ENCODE data around the gene KLK7. TPM values are rescaled to one million over a fixed set of nuclear protein-coding genes. Genes with fewer than 3 reads are reported as not detected.

The KLK7 gene
- total and polyA plus RNA-seq, 12 donors = 0.03 to 0.06 TPM; not detected in 10

DNA sequence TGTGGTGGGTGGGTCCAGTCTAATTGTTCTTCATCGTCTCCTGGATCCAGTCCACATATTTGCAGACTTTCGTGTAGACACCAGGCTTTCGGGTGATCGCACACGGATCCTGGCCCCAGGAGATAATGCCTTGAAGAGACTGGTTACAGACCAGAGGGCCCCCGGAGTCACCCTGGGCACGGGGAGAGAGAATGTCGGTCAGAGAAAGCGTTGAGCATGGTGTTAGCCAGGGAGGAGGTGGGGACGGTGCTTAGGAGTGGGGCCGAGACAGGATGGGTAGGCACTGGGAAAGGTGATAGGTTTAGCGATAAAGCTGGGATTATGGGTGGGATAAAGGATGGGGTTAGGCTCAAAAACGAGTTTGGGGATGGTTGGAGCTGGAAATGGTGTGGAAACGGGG lies 38.8 kb upstream of the KLK7 start:
- no peak overlapping the region for H3K4me3 ChIP-seq
- intact Hi-C loops (cut with DNase I) = loop anchor here in 1 of 2 donors (10.0 kb wide), 1 partner anchor 152 kb away; no protein-coding TSS in a partner anchor
- 61 to 70% (median 63%) methylated on average over 14 of the region's 14 CpGs for WGBS, 4 donors

DNA sequence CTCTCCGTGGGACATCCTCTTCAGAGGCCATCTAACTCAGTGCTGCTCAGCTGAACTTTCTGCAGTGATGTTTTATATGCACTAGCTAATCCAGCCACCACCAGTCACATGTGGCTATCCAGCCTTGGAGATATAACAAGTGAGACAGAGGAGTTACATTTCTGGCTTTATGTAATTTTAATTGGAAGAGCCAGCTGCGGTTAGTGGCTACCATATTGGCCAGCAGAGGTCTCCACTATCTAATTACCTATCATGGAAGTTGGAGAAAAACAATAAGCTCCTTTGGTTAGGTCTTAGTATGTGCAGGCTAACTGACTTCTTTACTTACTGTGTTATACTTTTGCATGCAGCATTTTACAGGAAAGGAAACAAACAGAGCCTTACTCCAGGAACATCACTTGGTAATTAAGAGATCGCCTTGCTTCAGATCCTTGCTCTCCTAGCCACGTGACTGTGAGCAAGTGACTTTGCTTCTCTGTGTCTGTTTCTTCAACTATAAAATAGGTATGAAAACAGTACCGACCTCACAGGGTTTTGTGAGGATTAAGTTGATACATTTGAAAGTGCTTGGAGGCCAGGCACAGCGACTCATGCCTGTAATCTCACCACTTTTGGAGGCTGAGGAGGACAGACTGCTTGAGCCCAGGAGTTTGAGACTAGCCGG lies 37.4 kb upstream of the KLK7 start:
- Histone ChIP-seq H3K4me3 (no peak overlapping the region), H3K36me3 (replicated peaks in 1 of 2) (no peaks in the 10 kb centered on the region), H3K27me3 (peaks cover 31% of the 10 kb centered on the region), H3K4me1 (replicated peaks in 1 of 2) (peaks cover 0 to 8% of the 10 kb centered on the region in 2 donors), H3K9me3 (replicated peaks in 1 of 3) (no peaks in the 10 kb centered on the region), H3K27ac (no peak overlapping the region)
- intact Hi-C loops (cut with DNase I) = loop anchor here in 1 of 2 donors (10.0 kb wide), 1 partner anchor 154 kb away; no protein-coding TSS in a partner anchor
- 26 to 37% (median 34%) methylated on average over 7 of the region's 7 CpGs for WGBS, 4 donors
- no peak for TF ChIP-seq POLR2A (IDR thresholded peaks at IDR 0.05)
- TF ChIP-seq, protein P1, sequence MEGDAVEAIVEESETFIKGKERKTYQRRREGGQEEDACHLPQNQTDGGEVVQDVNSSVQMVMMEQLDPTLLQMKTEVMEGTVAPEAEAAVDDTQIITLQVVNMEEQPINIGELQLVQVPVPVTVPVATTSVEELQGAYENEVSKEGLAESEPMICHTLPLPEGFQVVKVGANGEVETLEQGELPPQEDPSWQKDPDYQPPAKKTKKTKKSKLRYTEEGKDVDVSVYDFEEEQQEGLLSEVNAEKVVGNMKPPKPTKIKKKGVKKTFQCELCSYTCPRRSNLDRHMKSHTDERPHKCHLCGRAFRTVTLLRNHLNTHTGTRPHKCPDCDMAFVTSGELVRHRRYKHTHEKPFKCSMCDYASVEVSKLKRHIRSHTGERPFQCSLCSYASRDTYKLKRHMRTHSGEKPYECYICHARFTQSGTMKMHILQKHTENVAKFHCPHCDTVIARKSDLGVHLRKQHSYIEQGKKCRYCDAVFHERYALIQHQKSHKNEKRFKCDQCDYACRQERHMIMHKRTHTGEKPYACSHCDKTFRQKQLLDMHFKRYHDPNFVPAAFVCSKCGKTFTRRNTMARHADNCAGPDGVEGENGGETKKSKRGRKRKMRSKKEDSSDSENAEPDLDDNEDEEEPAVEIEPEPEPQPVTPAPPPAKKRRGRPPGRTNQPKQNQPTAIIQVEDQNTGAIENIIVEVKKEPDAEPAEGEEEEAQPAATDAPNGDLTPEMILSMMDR (IDR thresholded peaks at IDR 0.05) = peak; percentile 63 to 70 (median 64)
- DNase-seq = peak in 3 of 7 donors; percentile 28 to 61 (median 51)

More for the DNA sequence above, 38.8 kb upstream of the KLK7 start:
- no peak for DNase-seq
- Histone ChIP-seq H3K27ac (no peak overlapping the region), H3K36me3 (replicated peaks in 1 of 2) (no peaks in the 10 kb centered on the region), H3K4me1 (replicated peaks in 1 of 2) (peaks cover 0 to 8% of the 10 kb centered on the region in 2 donors), H3K9me3 (replicated peaks in 1 of 3) (no peaks in the 10 kb centered on the region), H3K27me3 (peaks cover 25% of the 10 kb centered on the region)
- TF ChIP-seq, protein P1 (IDR thresholded peaks at IDR 0.05) = no peak
- TF ChIP-seq POLR2A (IDR thresholded peaks at IDR 0.05) = no peak

DNA sequence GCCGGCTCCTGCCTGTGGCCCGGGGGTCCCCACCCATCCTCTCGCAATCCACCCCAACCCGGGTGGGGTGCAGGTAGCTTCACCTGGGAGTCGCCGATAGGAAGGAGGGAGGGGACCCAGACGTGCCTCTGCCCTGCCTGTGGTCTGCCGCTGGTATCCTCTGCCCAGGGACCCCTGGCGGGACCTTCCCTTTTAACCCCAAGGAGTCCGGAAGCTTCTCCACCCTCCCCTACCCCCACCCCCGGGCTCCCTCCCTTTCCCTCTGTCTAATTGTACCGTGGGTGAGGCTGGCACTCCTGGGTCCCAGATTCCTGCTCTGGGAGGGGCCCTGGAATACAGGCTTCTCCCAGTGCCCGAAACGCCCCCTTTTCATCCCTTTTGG lies 35.8 kb upstream of the KLK7 start, which contains the start of gene KLK10:
KLK10 (minus strand) TSS at position 166 of the 382 bp plus-strand sequence. CDS start 579 bp downstream, outside the sequence.
- Histone ChIP-seq H3K36me3 (replicated peaks in 1 of 2) (no peaks in the 10 kb centered on the region), H3K27me3 (peaks cover 43% of the 10 kb centered on the region), H3K4me3 (peak within 1 kb of the TSS in 1 of 4 donors; percentile 16), H3K4me1 (replicated peaks in 1 of 2) (peaks cover 0 to 8% of the 10 kb centered on the region in 2 donors), H3K9me3 (replicated peaks in 1 of 3) (no peaks in the 10 kb centered on the region), H3K27ac (no peak within 1 kb of the TSS)
- no peak for TF ChIP-seq POLR2A (IDR thresholded peaks at IDR 0.05)
- TF ChIP-seq, protein P1 (IDR thresholded peaks at IDR 0.05) = no peak
- intact Hi-C loops (cut with DNase I) = loop anchor here (2.0 to 10.0 kb wide), 2 partner anchors 75 to 77 kb away; no protein-coding TSS in a partner anchor
- no peak for DNase-seq
- 4 to 20% (median 6%) methylated on average over 7 to 14 of the region's 14 CpGs for WGBS, 4 donors

DNA sequence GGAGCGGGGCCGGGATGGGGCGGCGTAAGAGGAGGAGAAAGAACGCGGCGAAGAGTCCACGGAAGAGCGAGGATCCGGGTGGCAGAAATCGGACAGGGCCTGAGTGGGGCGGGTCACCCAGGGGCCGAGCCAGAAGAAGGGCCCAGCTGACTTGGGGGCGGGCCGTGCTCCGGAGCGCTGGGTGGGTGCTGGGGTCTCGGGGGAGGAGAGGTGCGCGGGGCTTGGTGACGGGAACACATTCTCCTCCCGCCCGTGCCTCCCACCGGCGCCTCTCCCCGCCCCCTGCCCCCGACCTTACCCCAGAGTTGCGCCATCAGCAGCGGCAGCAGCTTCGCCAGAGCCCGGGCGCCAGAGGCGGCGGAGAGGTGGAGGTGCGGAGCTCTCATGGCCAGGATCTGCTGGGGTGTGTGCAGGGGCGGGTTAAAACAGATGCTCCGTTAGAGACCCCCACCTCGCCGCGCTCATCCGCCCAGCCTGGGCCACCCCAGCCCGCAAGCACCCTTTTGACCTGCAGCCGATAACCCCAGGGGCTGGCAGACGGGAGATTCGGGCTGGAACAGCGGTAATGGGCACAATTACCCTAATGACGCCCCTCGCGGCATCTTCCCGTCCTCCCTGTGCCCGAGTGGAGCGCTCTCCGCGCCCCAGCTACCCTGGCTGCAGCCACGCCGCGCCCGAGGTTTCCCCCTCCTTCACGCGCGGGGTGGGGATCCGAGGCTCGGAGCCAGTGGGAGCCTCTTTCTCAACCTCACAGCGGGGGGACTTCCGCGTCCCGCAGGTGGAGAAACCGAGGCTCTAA lies 35.2 kb upstream of the KLK7 start:
- intact Hi-C loops (cut with DNase I) = loop anchor here (2.0 to 10.0 kb wide), 2 partner anchors 76 to 78 kb away; no protein-coding TSS in a partner anchor
- Histone ChIP-seq H3K4me1 (replicated peaks in 1 of 2) (peaks cover 0 to 8% of the 10 kb centered on the region in 2 donors), H3K9me3 (replicated peaks in 1 of 3) (no peaks in the 10 kb centered on the region), H3K36me3 (replicated peaks in 1 of 2) (no peaks in the 10 kb centered on the region), H3K27me3 (peaks cover 41% of the 10 kb centered on the region), H3K27ac (no peak overlapping the region), H3K4me3 (peak overlapping the region in 1 of 4 donors; percentile 16)
- WGBS, 4 donors = 1 to 6% (median 1%) methylated on average over 19 to 68 of the region's 68 CpGs
- no peak for DNase-seq
- TF ChIP-seq, protein P1 (IDR thresholded peaks at IDR 0.05) = no peak
- no peak for TF ChIP-seq POLR2A (IDR thresholded peaks at IDR 0.05)
